GM23338 (cell line): ENCODE results near the gene ARHGAP4. TPM values are rescaled to one million over a fixed set of nuclear protein-coding genes. Genes with fewer than 3 reads are reported as not detected.

ENCODE experiments used
- ATAC-seq: fragments of 200-7000 bp; cut with Tn5 transposase; 3 replicates; pipeline ENCODE4 v1.9.1; 2020
- DNase-seq: peaks from one replicate; pipeline ENCODE4 v3.0.0-alpha.2; 2015; ENCODE audit warnings: low spot score
- H2AFZ ChIP-seq: fragments of 200-600 bp; sonication (generic); 2 replicates; pipeline ENCODE4 v1.8.0; 2016; ENCODE audit warnings: antibody characterized with exemption, mild to moderate bottlenecking, moderate library complexity
- H3F3A ChIP-seq: fragments of 200-600 bp; sonication (generic); replicated peaks from 2 replicates; pipeline ENCODE4 v1.8.0; 2017; ENCODE audit warnings: antibody characterized with exemption, mixed run types, low read depth
- H3K27ac ChIP-seq: fragments of 200-600 bp; sonication (generic); 2 replicates; pipeline ENCODE4 v1.6.1; 2016; ENCODE audit warnings: low read depth
- H3K27me3 ChIP-seq: fragments of 200-600 bp; sonication (generic); 2 replicates; pipeline ENCODE4 v1.8.0; 2016; ENCODE audit warnings: mild to moderate bottlenecking, mixed run types, moderate library complexity; ENCODE audit not compliant: insufficient read depth
- H3K36me3 ChIP-seq: fragments of 200-600 bp; sonication (generic); 2 replicates; pipeline ENCODE4 v1.8.0; 2016; ENCODE audit warnings: mild to moderate bottlenecking; ENCODE audit not compliant: insufficient read depth
- H3K4me1 ChIP-seq: fragments of 200-600 bp; sonication (generic); 2 replicates; pipeline ENCODE4 v1.8.0; 2016; ENCODE audit warnings: mild to moderate bottlenecking, moderate library complexity; ENCODE audit not compliant: insufficient read depth
- H3K4me2 ChIP-seq: fragments of 200-600 bp; sonication (generic); 2 replicates; pipeline ENCODE4 v1.7.1; 2017; ENCODE audit warnings: mixed run types
- H3K4me3 ChIP-seq: fragments of 200-600 bp; sonication (generic); 2 replicates; pipeline ENCODE4 v1.6.1; 2016; ENCODE audit warnings: mixed run types
- H3K79me2 ChIP-seq: fragments of 200-600 bp; sonication (generic); replicated peaks from 2 replicates; pipeline ENCODE4 v1.8.0; 2017; ENCODE audit warnings: mild to moderate bottlenecking; ENCODE audit not compliant: insufficient read depth
- H3K9me2 ChIP-seq: fragments of 200-600 bp; sonication (generic); 2 replicates; pipeline ENCODE4 v1.8.0; 2017; ENCODE audit not compliant: insufficient read depth
- H4K20me1 ChIP-seq: fragments of 200-600 bp; sonication (generic); replicated peaks from 2 replicates; pipeline ENCODE4 v1.8.0; 2017; ENCODE audit warnings: mild to moderate bottlenecking; ENCODE audit not compliant: insufficient read depth
- H3K27ac Mint-ChIP-seq: 2 replicates; pipeline ENCODE4 v1.8.0; 2020; ENCODE audit warnings: inconsistent platforms, mild to moderate bottlenecking, moderate library complexity, mixed read lengths
- H3K27me3 Mint-ChIP-seq: 3 replicates; pipeline ENCODE4 v1.8.0; 2022; ENCODE audit warnings: low read depth, mild to moderate bottlenecking, moderate library complexity, mixed read lengths, inconsistent platforms; ENCODE audit not compliant: insufficient read depth, poor library complexity
- H3K36me3 Mint-ChIP-seq: 3 replicates; pipeline ENCODE4 v1.8.0; 2021; ENCODE audit warnings: low read depth, mild to moderate bottlenecking, inconsistent platforms, moderate library complexity, mixed read lengths
- H3K4me1 Mint-ChIP-seq: 3 replicates; pipeline ENCODE4 v1.8.0; 2020; ENCODE audit warnings: mild to moderate bottlenecking, inconsistent platforms, mixed read lengths
- H3K4me3 Mint-ChIP-seq: 3 replicates; pipeline ENCODE4 v1.8.0; 2021; ENCODE audit warnings: moderate library complexity, mild to moderate bottlenecking, inconsistent platforms, mixed read lengths
- H3K9me3 Mint-ChIP-seq: 3 replicates; pipeline ENCODE4 v1.8.0; 2020; ENCODE audit warnings: moderate library complexity, mild to moderate bottlenecking, inconsistent platforms, mixed read lengths
- EZH2 ChIP-seq: fragments of 200-600 bp; sonication (generic); IDR thresholded peaks from one replicate; pipeline ENCODE4 v1.8.0; 2017; ENCODE audit warnings: antibody characterized with exemption, mild to moderate bottlenecking, low read depth; ENCODE audit not compliant: unreplicated experiment
- NANOG ChIP-seq: IDR thresholded peaks from 2 replicates; pipeline ENCODE4 v1.6.1; 2016; ENCODE audit warnings: antibody characterized with exemption, borderline replicate concordance
- POLR2AphosphoS5 ChIP-seq: IDR thresholded peaks from 2 replicates; pipeline ENCODE4 v1.6.1; 2016; ENCODE audit warnings: antibody characterized with exemption, low read depth
- STAT1 ChIP-seq: IDR thresholded peaks from one replicate; pipeline ENCODE4 v1.6.1; 2016; ENCODE audit warnings: antibody characterized with exemption; ENCODE audit not compliant: unreplicated experiment
- polyA plus RNA-seq: library from polyadenylated mRNA; unstranded; fragments of >200 nt; fragmentation: Nextera tagmentation; extraction: Ambion mirVana; gene quantifications from 2 replicates; pipeline ENCODE4 v1.2.1, GENCODE V29; 2016
- total RNA-seq: library from RNA; depleted of rRNA; stranded (reverse); fragments of >200 nt; shearing (Covaris generic); gene quantifications from 2 replicates; pipeline ENCODE4 v1.2.3, GENCODE V29; 2014
- TF ChIP-seq, protein P1 (sequence below): IDR thresholded peaks from one replicate; pipeline ENCODE4 v1.6.1; 2018; ENCODE audit warnings: antibody characterized with exemption; ENCODE audit not compliant: unreplicated experiment
- TF ChIP-seq, protein P2 (sequence below): IDR thresholded peaks from 2 replicates; pipeline ENCODE4 v1.6.1; 2016; ENCODE audit warnings: antibody characterized with exemption
- TF ChIP-seq, protein P3 (sequence below), 2 experiments: fragments of 200-600 bp in 1 of 2; sonication (generic) in 1 of 2; conservative IDR thresholded peaks; 2 replicates each; pipeline versions ENCODE4 v1.5.1 to v1.6.1; 2016 to 2017; ENCODE audit warnings: antibody characterized with exemption in 2 of 2, low read depth in 2 of 2, mild to moderate bottlenecking in 2 of 2, moderate library complexity in 1 of 2

ARHGAP4 gene
- total and polyA plus RNA-seq, 2 experiments from 2014 or later, result 21.5 to 59.5 TPM

DNA sequence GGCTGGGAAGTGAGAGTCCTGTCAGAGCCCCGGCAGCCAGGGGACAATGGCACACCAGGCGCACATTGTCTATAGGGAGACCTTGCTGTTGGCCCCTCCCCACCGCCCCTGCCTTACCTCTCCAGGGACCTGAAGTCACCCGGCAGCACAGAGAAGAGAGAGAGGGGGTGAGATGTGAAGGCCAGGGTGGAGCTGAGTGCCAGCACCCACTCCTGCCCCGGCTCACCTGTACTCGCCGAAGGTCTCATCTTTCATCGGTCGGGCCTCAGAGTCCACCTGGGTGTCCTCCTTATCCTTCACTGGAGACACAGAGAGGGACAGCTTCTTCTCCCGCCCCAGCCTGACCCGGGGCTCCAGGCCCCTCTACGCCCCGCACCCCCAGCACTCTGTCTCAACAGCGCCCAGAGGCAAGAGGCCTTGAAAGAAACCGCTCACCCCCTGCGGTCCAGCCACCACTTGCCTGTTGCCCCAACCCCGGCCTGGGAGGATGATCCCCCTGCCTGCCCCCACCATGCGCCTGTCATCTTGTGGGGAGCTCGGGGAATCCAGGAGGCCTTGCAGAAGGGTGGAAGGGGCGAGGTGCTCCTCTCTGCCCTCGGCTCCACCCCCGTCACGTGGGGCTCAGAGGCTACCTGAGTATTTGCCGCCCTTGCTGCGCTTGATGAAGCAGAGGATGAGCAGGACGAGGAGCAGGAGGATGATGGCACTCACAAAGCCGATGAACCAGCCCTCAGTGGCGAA, 62.6 kb downstream of the ARHGAP4 start (continued):
- TF ChIP-seq, protein P1, sequence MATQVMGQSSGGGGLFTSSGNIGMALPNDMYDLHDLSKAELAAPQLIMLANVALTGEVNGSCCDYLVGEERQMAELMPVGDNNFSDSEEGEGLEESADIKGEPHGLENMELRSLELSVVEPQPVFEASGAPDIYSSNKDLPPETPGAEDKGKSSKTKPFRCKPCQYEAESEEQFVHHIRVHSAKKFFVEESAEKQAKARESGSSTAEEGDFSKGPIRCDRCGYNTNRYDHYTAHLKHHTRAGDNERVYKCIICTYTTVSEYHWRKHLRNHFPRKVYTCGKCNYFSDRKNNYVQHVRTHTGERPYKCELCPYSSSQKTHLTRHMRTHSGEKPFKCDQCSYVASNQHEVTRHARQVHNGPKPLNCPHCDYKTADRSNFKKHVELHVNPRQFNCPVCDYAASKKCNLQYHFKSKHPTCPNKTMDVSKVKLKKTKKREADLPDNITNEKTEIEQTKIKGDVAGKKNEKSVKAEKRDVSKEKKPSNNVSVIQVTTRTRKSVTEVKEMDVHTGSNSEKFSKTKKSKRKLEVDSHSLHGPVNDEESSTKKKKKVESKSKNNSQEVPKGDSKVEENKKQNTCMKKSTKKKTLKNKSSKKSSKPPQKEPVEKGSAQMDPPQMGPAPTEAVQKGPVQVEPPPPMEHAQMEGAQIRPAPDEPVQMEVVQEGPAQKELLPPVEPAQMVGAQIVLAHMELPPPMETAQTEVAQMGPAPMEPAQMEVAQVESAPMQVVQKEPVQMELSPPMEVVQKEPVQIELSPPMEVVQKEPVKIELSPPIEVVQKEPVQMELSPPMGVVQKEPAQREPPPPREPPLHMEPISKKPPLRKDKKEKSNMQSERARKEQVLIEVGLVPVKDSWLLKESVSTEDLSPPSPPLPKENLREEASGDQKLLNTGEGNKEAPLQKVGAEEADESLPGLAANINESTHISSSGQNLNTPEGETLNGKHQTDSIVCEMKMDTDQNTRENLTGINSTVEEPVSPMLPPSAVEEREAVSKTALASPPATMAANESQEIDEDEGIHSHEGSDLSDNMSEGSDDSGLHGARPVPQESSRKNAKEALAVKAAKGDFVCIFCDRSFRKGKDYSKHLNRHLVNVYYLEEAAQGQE, result no peak
- no peak for TF ChIP-seq STAT1
- no peak for TF ChIP-seq NANOG
- TF ChIP-seq EZH2, result no peak

DNA sequence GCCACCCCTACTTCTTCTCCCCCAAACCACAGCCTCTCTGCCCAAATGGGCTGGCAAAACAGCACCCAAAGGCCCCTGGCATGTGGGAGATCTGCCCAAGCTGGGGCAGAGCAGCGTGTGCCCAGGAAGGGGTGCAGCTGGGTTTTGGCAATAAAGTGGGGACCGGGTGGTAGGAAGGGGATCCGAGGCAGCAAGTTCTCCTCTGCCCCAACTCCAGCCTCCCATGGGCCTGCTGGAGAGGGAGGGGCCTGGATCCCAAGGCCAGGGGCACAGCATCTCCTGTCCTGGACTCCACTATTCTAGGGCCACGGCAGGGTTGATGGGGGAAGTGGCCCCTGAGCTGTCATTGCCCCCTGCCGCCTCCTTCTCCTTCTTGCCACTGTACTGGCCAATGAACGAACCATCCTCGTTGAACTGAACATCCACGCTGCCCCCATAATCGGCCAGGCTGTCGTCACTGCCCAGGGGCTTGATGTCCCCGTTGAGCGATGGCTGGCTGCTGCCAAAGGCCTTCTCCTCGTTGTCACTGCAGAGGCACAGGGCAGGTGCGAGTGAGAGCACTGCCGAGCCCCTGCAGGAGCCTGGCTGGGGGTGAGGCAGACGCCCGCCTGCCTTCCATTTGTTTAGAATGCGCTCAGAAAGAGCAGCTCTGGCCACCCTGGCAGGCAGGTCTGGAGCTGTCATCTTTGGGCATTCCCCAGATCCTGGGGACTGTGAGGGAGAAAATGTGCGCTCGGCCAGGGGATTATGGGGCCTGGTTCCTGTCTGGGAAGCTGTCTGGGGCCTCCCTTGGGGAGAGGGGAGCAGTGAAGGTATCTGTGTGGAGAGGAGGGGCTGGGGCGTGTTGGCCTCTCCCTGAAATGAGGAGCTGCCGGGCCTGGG, 63.5 kb downstream of the ARHGAP4 start:
- Mint-ChIP-seq H3K9me3 (no peaks in the 10 kb centered on the region), H3K36me3 (peaks cover 17% of the 10 kb centered on the region), H3K4me1 (peaks cover 18% of the 10 kb centered on the region), H3K27me3 (peaks cover 7% of the 10 kb centered on the region), H3K27ac (no peak overlapping the region), H3K4me3 (no peak overlapping the region)
- Histone ChIP-seq H3K79me2 (no peaks in the 10 kb centered on the region), H3K4me2 (no peak overlapping the region), H3K4me3 (no peak overlapping the region), H3K27me3 (no peaks in the 10 kb centered on the region), H3K4me1 (no peaks in the 10 kb centered on the region; the same call in 1 of the 2 replicates), H2AFZ (no peak overlapping the region), H3F3A (no peaks in the 10 kb centered on the region), H3K27ac (no peak overlapping the region), H3K36me3 (no peaks in the 10 kb centered on the region), H3K9me2 (no peaks in the 10 kb centered on the region), H4K20me1 (no peaks in the 10 kb centered on the region)
- DNase-seq (no peak), ATAC-seq (peak; percentile 10; the same call in 1 of the 3 replicates)
- TF ChIP-seq, protein P2, sequence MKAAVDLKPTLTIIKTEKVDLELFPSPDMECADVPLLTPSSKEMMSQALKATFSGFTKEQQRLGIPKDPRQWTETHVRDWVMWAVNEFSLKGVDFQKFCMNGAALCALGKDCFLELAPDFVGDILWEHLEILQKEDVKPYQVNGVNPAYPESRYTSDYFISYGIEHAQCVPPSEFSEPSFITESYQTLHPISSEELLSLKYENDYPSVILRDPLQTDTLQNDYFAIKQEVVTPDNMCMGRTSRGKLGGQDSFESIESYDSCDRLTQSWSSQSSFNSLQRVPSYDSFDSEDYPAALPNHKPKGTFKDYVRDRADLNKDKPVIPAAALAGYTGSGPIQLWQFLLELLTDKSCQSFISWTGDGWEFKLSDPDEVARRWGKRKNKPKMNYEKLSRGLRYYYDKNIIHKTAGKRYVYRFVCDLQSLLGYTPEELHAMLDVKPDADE, result no peak
- TF ChIP-seq, protein P1, result no peak
- no peak for TF ChIP-seq POLR2AphosphoS5
- TF ChIP-seq, protein P3, sequence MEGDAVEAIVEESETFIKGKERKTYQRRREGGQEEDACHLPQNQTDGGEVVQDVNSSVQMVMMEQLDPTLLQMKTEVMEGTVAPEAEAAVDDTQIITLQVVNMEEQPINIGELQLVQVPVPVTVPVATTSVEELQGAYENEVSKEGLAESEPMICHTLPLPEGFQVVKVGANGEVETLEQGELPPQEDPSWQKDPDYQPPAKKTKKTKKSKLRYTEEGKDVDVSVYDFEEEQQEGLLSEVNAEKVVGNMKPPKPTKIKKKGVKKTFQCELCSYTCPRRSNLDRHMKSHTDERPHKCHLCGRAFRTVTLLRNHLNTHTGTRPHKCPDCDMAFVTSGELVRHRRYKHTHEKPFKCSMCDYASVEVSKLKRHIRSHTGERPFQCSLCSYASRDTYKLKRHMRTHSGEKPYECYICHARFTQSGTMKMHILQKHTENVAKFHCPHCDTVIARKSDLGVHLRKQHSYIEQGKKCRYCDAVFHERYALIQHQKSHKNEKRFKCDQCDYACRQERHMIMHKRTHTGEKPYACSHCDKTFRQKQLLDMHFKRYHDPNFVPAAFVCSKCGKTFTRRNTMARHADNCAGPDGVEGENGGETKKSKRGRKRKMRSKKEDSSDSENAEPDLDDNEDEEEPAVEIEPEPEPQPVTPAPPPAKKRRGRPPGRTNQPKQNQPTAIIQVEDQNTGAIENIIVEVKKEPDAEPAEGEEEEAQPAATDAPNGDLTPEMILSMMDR (conservative IDR thresholded peaks at IDR 0.05; ENCODE audit: low read depth in 2 of 2), result no peak
